SK-N-SH treated with all-trans-retinoic acid at 6 μM for 48 hours (cell line): ENCODE results near the gene SMIM24.

Experiments used
- ATAC-seq: fragments of 200-7000 bp; cut with Tn5 transposase; 3 replicates; pipeline ENCODE4 v1.9.1; 2020; ENCODE audit warnings: mild to moderate bottlenecking, moderate library complexity
- ARNTL ChIP-seq: fragments of 450-650 bp; formaldehyde crosslinking; IDR thresholded peaks from 2 replicates; pipeline ENCODE4 v1.5.0; 2020; ENCODE audit warnings: low read depth, mild to moderate bottlenecking, moderate library complexity, borderline replicate concordance
- BACH2 ChIP-seq: fragments of 250-450 bp; sonication (Bioruptor Pico); IDR thresholded peaks from 2 replicates; pipeline ENCODE4 v1.9.0; 2021; ENCODE audit warnings: mild to moderate bottlenecking, borderline replicate concordance
- ESRRG ChIP-seq: fragments of 250-450 bp; sonication (Bioruptor Pico); IDR thresholded peaks from 2 replicates; pipeline ENCODE4 v1.6.1; 2021; ENCODE audit warnings: mild to moderate bottlenecking
- GLIS3 ChIP-seq: fragments of 250-450 bp; sonication (Bioruptor Pico); IDR thresholded peaks from 2 replicates; pipeline ENCODE4 v1.5.0; 2020; ENCODE audit warnings: mild to moderate bottlenecking, moderate library complexity
- ISL1 ChIP-seq: fragments of 250-450 bp; sonication (Bioruptor Pico); IDR thresholded peaks from 2 replicates; pipeline ENCODE4 v2.1.2; 2022; ENCODE audit warnings: mild to moderate bottlenecking, moderate library complexity
- OSR1 ChIP-seq: fragments of 250-450 bp; sonication (Bioruptor Pico); IDR thresholded peaks from 2 replicates; pipeline ENCODE4 v1.8.0; 2022; ENCODE audit warnings: moderate library complexity, mild to moderate bottlenecking, inconsistent platforms
- PPARA ChIP-seq: fragments of 250-450 bp; sonication (Bioruptor Pico); IDR thresholded peaks from 2 replicates; pipeline ENCODE4 v1.5.0; 2020; ENCODE audit warnings: mild to moderate bottlenecking, borderline replicate concordance
- RARB ChIP-seq: fragments of 250-450 bp; sonication (Bioruptor Pico); IDR thresholded peaks from 2 replicates; pipeline ENCODE4 v1.8.0; 2021; ENCODE audit warnings: mild to moderate bottlenecking, moderate library complexity
- SNAI2 ChIP-seq: fragments of 250-450 bp; sonication (Bioruptor Pico); IDR thresholded peaks from 2 replicates; pipeline ENCODE4 v1.5.0; 2020; ENCODE audit warnings: mild to moderate bottlenecking, moderate library complexity
- TCF4 ChIP-seq: fragments of 250-450 bp; sonication (Bioruptor Pico); IDR thresholded peaks from 2 replicates; pipeline ENCODE4 v1.8.0; 2021; ENCODE audit warnings: mild to moderate bottlenecking, moderate library complexity, borderline replicate concordance
- TOX ChIP-seq: fragments of 250-450 bp; sonication (Bioruptor Pico); IDR thresholded peaks from 2 replicates; pipeline ENCODE4 v1.8.0; 2021; ENCODE audit warnings: mild to moderate bottlenecking, moderate library complexity, borderline replicate concordance
- ZC3H10 ChIP-seq: fragments of 250-450 bp; sonication (Bioruptor Pico); IDR thresholded peaks from 2 replicates; pipeline ENCODE4 v1.5.1; 2021; ENCODE audit warnings: mild to moderate bottlenecking, moderate library complexity
- ZFP3 ChIP-seq: fragments of 250-450 bp; sonication (Bioruptor Pico); IDR thresholded peaks from 2 replicates; pipeline ENCODE4 v1.5.0; 2020; ENCODE audit warnings: mild to moderate bottlenecking, moderate library complexity
- ZFP30 ChIP-seq: fragments of 450-650 bp; formaldehyde crosslinking; IDR thresholded peaks from 2 replicates; pipeline ENCODE4 v1.5.0; 2022; ENCODE audit warnings: mild to moderate bottlenecking, moderate library complexity
- ZNF565 ChIP-seq: fragments of 450-650 bp; formaldehyde crosslinking; conservative IDR thresholded peaks from 2 replicates; pipeline ENCODE4 v1.5.0; 2020; ENCODE audit warnings: low read depth, mild to moderate bottlenecking, moderate library complexity
- ZNF70 ChIP-seq: fragments of 450-650 bp; formaldehyde crosslinking; IDR thresholded peaks from 2 replicates; pipeline ENCODE4 v1.5.0; 2020; ENCODE audit warnings: mild to moderate bottlenecking, moderate library complexity
- ZNF8 ChIP-seq: fragments of 450-650 bp; formaldehyde crosslinking; IDR thresholded peaks from 2 replicates; pipeline ENCODE4 v1.5.0; 2020; ENCODE audit warnings: mild to moderate bottlenecking, moderate library complexity
- TF ChIP-seq, protein P1 (sequence below): fragments of 250-450 bp; sonication (Bioruptor Pico); IDR thresholded peaks from 2 replicates; pipeline ENCODE4 v1.5.1; 2021; ENCODE audit warnings: mild to moderate bottlenecking, moderate library complexity
- TF ChIP-seq, protein P2 (sequence below): fragments of 250-450 bp; sonication (Bioruptor Pico); IDR thresholded peaks from 2 replicates; pipeline ENCODE4 v1.5.0; 2020; ENCODE audit warnings: mild to moderate bottlenecking, moderate library complexity
- TF ChIP-seq, protein P3 (sequence below): fragments of 250-450 bp; sonication (Bioruptor Pico); IDR thresholded peaks from 2 replicates; pipeline ENCODE4 v1.5.1; 2020; ENCODE audit warnings: low read depth, mild to moderate bottlenecking, moderate library complexity
- TF ChIP-seq, protein P4 (sequence below): fragments of 250-450 bp; sonication (Bioruptor Pico); IDR thresholded peaks from 2 replicates; pipeline ENCODE4 v1.8.0; 2020; ENCODE audit warnings: mild to moderate bottlenecking, moderate library complexity, borderline replicate concordance
- TF ChIP-seq, protein P5 (sequence below): fragments of 250-450 bp; sonication (Bioruptor Pico); IDR thresholded peaks from 2 replicates; pipeline ENCODE4 v1.8.0; 2021; ENCODE audit warnings: low read depth, mild to moderate bottlenecking, moderate library complexity, borderline replicate concordance

The SMIM24 gene

DNA sequence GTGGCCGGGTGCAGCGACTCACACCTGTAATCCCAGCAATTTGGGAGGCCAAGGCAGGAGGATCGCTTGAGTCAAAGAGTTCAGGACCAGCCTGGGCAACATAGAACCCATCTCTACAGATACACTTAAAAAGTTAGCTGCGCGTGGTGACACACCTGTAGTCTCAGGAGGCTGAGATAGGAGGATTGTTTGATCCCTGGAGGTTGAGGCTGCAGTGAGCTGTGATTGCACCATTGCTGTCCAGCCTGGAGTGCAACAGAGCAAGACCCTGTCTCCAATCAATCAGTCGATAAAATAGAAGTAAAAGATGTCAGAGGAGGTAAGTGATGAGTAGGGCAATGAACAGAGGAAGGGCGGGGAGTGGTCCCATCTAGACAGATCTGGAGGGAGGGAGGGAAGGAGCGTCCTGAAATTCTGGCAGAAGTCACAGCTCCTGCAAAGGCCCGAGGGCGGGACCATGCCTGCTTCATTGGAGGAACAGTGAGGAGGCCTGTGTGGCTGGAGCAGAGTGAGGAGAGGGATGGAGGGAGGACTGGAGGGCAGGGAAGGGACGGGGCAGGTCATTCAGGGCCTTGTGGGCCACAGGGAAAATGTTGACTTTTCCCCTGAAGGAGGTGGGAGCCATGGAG lies 9.7 kb downstream of the SMIM24 start:
- peak; percentile 15; the same call in 2 of the 3 replicates for ATAC-seq
- TF ChIP-seq ARNTL (CRISPR knock-in tag) = no peak
- TF ChIP-seq TCF4 (CRISPR knock-in tag) = no peak
- TF ChIP-seq ZFP30 (CRISPR knock-in tag) = no peak
- no peak for TF ChIP-seq ZC3H10 (CRISPR knock-in tag)
- no peak for TF ChIP-seq ZNF70 (CRISPR knock-in tag)
- TF ChIP-seq ESRRG (CRISPR knock-in tag) = no peak
- no peak for TF ChIP-seq TOX
- TF ChIP-seq ISL1 = no peak
- TF ChIP-seq PPARA (CRISPR knock-in tag) = no peak
- no peak for TF ChIP-seq BACH2
- no peak for TF ChIP-seq RARB (CRISPR knock-in tag)
- TF ChIP-seq, protein P1, sequence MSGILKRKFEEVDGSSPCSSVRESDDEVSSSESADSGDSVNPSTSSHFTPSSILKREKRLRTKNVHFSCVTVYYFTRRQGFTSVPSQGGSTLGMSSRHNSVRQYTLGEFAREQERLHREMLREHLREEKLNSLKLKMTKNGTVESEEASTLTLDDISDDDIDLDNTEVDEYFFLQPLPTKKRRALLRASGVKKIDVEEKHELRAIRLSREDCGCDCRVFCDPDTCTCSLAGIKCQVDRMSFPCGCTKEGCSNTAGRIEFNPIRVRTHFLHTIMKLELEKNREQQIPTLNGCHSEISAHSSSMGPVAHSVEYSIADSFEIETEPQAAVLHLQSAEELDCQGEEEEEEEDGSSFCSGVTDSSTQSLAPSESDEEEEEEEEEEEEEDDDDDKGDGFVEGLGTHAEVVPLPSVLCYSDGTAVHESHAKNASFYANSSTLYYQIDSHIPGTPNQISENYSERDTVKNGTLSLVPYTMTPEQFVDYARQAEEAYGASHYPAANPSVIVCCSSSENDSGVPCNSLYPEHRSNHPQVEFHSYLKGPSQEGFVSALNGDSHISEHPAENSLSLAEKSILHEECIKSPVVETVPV = no peak
- TF ChIP-seq, protein P2, sequence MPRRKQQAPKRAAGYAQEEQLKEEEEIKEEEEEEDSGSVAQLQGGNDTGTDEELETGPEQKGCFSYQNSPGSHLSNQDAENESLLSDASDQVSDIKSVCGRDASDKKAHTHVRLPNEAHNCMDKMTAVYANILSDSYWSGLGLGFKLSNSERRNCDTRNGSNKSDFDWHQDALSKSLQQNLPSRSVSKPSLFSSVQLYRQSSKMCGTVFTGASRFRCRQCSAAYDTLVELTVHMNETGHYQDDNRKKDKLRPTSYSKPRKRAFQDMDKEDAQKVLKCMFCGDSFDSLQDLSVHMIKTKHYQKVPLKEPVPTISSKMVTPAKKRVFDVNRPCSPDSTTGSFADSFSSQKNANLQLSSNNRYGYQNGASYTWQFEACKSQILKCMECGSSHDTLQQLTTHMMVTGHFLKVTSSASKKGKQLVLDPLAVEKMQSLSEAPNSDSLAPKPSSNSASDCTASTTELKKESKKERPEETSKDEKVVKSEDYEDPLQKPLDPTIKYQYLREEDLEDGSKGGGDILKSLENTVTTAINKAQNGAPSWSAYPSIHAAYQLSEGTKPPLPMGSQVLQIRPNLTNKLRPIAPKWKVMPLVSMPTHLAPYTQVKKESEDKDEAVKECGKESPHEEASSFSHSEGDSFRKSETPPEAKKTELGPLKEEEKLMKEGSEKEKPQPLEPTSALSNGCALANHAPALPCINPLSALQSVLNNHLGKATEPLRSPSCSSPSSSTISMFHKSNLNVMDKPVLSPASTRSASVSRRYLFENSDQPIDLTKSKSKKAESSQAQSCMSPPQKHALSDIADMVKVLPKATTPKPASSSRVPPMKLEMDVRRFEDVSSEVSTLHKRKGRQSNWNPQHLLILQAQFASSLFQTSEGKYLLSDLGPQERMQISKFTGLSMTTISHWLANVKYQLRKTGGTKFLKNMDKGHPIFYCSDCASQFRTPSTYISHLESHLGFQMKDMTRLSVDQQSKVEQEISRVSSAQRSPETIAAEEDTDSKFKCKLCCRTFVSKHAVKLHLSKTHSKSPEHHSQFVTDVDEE = no peak
- no peak for TF ChIP-seq ZFP3 (CRISPR knock-in tag)
- no peak for TF ChIP-seq SNAI2 (CRISPR knock-in tag)
- TF ChIP-seq, protein P3, sequence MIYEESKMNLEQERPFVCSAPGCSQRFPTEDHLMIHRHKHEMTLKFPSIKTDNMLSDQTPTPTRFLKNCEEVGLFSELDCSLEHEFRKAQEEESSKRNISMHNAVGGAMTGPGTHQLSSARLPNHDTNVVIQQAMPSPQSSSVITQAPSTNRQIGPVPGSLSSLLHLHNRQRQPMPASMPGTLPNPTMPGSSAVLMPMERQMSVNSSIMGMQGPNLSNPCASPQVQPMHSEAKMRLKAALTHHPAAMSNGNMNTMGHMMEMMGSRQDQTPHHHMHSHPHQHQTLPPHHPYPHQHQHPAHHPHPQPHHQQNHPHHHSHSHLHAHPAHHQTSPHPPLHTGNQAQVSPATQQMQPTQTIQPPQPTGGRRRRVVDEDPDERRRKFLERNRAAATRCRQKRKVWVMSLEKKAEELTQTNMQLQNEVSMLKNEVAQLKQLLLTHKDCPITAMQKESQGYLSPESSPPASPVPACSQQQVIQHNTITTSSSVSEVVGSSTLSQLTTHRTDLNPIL (CRISPR knock-in tag) = no peak
- no peak for TF ChIP-seq GLIS3 (CRISPR knock-in tag)
- no peak for TF ChIP-seq OSR1 (CRISPR knock-in tag)
- TF ChIP-seq, protein P4, sequence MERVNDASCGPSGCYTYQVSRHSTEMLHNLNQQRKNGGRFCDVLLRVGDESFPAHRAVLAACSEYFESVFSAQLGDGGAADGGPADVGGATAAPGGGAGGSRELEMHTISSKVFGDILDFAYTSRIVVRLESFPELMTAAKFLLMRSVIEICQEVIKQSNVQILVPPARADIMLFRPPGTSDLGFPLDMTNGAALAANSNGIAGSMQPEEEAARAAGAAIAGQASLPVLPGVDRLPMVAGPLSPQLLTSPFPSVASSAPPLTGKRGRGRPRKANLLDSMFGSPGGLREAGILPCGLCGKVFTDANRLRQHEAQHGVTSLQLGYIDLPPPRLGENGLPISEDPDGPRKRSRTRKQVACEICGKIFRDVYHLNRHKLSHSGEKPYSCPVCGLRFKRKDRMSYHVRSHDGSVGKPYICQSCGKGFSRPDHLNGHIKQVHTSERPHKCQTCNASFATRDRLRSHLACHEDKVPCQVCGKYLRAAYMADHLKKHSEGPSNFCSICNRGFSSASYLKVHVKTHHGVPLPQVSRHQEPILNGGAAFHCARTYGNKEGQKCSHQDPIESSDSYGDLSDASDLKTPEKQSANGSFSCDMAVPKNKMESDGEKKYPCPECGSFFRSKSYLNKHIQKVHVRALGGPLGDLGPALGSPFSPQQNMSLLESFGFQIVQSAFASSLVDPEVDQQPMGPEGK (CRISPR knock-in tag) = no peak
- no peak for TF ChIP-seq ZNF8 (CRISPR knock-in tag)

DNA sequence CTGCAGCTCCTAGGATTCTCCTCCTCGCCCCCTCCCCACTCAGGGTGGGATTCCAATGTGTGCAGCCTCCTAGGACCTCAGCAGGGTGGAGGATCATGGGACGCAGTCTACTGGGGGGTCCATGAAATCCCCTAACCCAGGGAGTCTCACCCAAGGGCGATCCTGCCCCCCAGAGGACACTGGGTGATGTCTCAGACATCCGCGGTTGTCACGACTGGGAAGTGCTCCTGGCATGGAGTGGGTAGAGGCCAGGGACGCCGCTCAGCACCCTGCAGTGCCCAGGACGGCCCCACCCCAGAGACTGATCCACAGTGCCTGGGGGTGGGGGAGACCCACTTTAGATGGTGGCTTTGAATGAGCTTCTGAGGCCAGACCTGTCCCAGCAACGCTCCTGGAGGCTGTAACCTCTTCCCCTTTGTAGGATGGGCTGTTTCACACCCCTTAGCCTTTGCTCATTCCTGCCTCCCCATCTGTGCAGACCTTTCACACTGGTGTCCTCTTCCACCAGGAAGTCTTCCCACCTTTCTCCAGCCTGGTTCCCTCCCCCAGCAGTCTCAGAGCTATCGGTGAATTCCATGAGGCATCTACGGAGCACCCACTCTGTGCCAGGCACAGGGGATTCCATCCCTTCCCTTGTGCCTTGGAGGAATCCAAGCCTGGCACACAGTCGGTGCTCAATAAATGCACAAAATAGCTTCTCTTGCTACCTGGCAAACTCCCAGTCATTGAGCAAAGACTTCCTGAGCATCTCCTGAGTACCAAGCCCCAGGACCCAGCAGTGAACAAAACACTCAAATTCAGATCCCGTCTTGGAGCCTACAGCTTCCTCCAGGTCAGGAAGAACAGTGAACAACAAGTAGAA lies 10.5 kb downstream of the SMIM24 start:
- TF ChIP-seq OSR1 (CRISPR knock-in tag) = no peak
- no peak for TF ChIP-seq ZFP3 (CRISPR knock-in tag)
- TF ChIP-seq RARB (CRISPR knock-in tag) = no peak
- no peak for TF ChIP-seq ZNF8 (CRISPR knock-in tag)

DNA sequence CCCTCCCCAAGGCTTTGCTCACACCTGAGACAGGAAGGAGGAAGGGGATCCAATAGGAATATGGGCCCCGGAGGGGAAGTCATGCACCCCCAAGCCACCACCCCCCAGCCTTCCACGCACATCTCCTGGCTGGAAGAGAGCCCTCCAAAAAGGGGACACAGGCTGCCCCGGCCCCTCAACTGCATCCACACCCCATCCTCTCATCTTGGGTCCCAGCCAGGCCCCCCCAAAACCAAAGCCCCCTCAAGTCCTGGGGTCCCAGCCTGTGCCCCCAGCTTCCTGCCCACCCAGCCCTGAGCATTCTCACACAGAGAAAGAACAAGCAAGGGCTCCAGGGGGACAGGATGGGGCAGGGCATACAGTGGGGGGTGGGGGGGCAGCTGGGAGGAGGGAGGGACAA lies 12.1 kb downstream of the SMIM24 start:
- no peak for ATAC-seq
- TF ChIP-seq, protein P4 (CRISPR knock-in tag) = no peak
- TF ChIP-seq, protein P1 = no peak
- TF ChIP-seq, protein P3 (CRISPR knock-in tag) = no peak
- TF ChIP-seq ZNF70 (CRISPR knock-in tag) (no peak), ZNF565 (CRISPR knock-in tag) (no peak)
- TF ChIP-seq, protein P5, sequence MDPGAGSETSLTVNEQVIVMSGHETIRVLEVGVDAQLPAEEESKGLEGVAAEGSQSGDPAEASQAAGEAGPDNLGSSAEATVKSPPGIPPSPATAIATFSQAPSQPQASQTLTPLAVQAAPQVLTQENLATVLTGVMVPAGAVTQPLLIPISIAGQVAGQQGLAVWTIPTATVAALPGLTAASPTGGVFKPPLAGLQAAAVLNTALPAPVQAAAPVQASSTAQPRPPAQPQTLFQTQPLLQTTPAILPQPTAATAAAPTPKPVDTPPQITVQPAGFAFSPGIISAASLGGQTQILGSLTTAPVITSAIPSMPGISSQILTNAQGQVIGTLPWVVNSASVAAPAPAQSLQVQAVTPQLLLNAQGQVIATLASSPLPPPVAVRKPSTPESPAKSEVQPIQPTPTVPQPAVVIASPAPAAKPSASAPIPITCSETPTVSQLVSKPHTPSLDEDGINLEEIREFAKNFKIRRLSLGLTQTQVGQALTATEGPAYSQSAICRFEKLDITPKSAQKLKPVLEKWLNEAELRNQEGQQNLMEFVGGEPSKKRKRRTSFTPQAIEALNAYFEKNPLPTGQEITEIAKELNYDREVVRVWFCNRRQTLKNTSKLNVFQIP (CRISPR knock-in tag) = no peak
- TF ChIP-seq, all 23 proteins: peak for 0

More for the DNA sequence above, 10.5 kb downstream of the SMIM24 start:
- ATAC-seq = no peak
